ENCODE data around the gene GNPTG.
A peak's percentile ranks its signal among the peaks of the same experiment; 100 is the strongest.

The GNPTG gene

GRCh38 chr16:1403733-1404132 lies 52.0 kb downstream of the GNPTG start:
- no peak overlapping the region for H2AFZ ChIP-seq (ENCODE audit: insufficient read depth, low read length, poor library complexity)
- H3K18ac ChIP-seq (ENCODE audit: low read length) = no peak overlapping the region
- H4K8ac ChIP-seq (ENCODE audit: low read depth, low read length) = no peak overlapping the region
- H3K4me1 ChIP-seq (ENCODE audit: control insufficient read depth in 1 of 2, insufficient read depth in 2 of 2, low read length in 2 of 2) = peaks cover 3% of the 10 kb centered on the region in 2 experiments
- H3K27me3 ChIP-seq (ENCODE audit: insufficient read depth, low read length) = no peaks in the 10 kb centered on the region
- no peak overlapping the region for H2AK5ac ChIP-seq (ENCODE audit: low read length)
- H3K4me2 ChIP-seq (ENCODE audit: low read length) = no peak overlapping the region
- no peak overlapping the region for H2BK120ac ChIP-seq (ENCODE audit: insufficient read depth, low read length, poor library complexity)
- peaks cover 22 to 26% of the 10 kb centered on the region in 2 experiments for H3K36me3 ChIP-seq (ENCODE audit: control insufficient read depth in 1 of 2, insufficient read depth in 2 of 2, low read length in 2 of 2)
- no peak overlapping the region for H4K12ac ChIP-seq (ENCODE audit: low read depth, low read length)
- no peak overlapping the region for H3K4me3 ChIP-seq (ENCODE audit: low read depth, low read length)
- no peak overlapping the region for H2BK12ac ChIP-seq (ENCODE audit: low read length)
- H2BK5ac ChIP-seq (ENCODE audit: low read depth, low read length, poor library complexity) = no peak overlapping the region
- H3K27ac ChIP-seq (ENCODE audit: low read depth, low read length) = no peak overlapping the region
- no peak for DNase-seq
- no peak overlapping the region for H3K23ac ChIP-seq (ENCODE audit: low read length)
- no peak overlapping the region for H3K9ac ChIP-seq (ENCODE audit: low read length)
- peaks cover 3% of the 10 kb centered on the region for H3K79me1 ChIP-seq (ENCODE audit: low read length)
- no peak overlapping the region for H3K4ac ChIP-seq (ENCODE audit: low read depth, low read length)
- H4K91ac ChIP-seq (ENCODE audit: low read depth, low read length) = no peak overlapping the region
- no CpG with 5 or more reads among the region's 14 CpGs for WGBS (ENCODE audit: extremely low coverage, insufficient coverage, insufficient read length)
- no peak overlapping the region for H3K14ac ChIP-seq (ENCODE audit: low read length)
- H3K9me3 ChIP-seq (ENCODE audit: insufficient read depth, low read depth, low read length) = no peaks in the 10 kb centered on the region
- no peaks in the 10 kb centered on the region for H3K79me2 ChIP-seq (ENCODE audit: control insufficient read depth, insufficient read depth, low read length, poor library complexity)

GRCh38 chr16:1407753-1408152 lies 56.0 kb downstream of the GNPTG start:
- Histone ChIP-seq H3K79me1 (ENCODE audit: low read length) (peaks cover 3% of the 10 kb centered on the region), H3K4me3 (ENCODE audit: low read depth, low read length) (no peak overlapping the region), H2BK12ac (ENCODE audit: low read length) (no peak overlapping the region), H4K12ac (ENCODE audit: low read depth, low read length) (peak overlapping the region; percentile 24), H3K27me3 (ENCODE audit: insufficient read depth, low read length) (no peaks in the 10 kb centered on the region), H3K9ac (ENCODE audit: low read length) (no peak overlapping the region), H3K18ac (ENCODE audit: low read length) (no peak overlapping the region), H3K4me2 (ENCODE audit: low read length) (peak overlapping the region; percentile 99), H3K27ac (ENCODE audit: low read depth, low read length) (no peak overlapping the region), H3K14ac (ENCODE audit: low read length) (no peak overlapping the region), H3K23ac (ENCODE audit: low read length) (no peak overlapping the region), H2AFZ (ENCODE audit: insufficient read depth, low read length, poor library complexity) (no peak overlapping the region), H4K8ac (ENCODE audit: low read depth, low read length) (no peak overlapping the region), H4K91ac (ENCODE audit: low read depth, low read length) (no peak overlapping the region), H3K4me1 (ENCODE audit: control insufficient read depth in 1 of 2, insufficient read depth in 2 of 2, low read length in 2 of 2) (peaks cover 3% of the 10 kb centered on the region in 2 experiments), H3K36me3 (ENCODE audit: control insufficient read depth in 1 of 2, insufficient read depth in 2 of 2, low read length in 2 of 2) (peaks cover 3 to 10% of the 10 kb centered on the region in 2 experiments), H3K9me3 (ENCODE audit: insufficient read depth, low read depth, low read length) (no peaks in the 10 kb centered on the region), H2BK5ac (ENCODE audit: low read depth, low read length, poor library complexity) (no peak overlapping the region), H3K79me2 (ENCODE audit: control insufficient read depth, insufficient read depth, low read length, poor library complexity) (no peaks in the 10 kb centered on the region), H2BK120ac (ENCODE audit: insufficient read depth, low read length, poor library complexity) (no peak overlapping the region), H3K4ac (ENCODE audit: low read depth, low read length) (no peak overlapping the region), H2AK5ac (ENCODE audit: low read length) (no peak overlapping the region)
- DNase-seq = no peak
- WGBS (ENCODE audit: extremely low coverage, insufficient coverage, insufficient read length) = no CpG with 5 or more reads among the region's 11 CpGs

GRCh38 chr16:1408171-1408837 lies 56.6 kb downstream of the GNPTG start:
- Histone ChIP-seq H2BK120ac (ENCODE audit: insufficient read depth, low read length, poor library complexity) (peak overlapping the region; percentile 11), H3K27me3 (ENCODE audit: insufficient read depth, low read length) (no peaks in the 10 kb centered on the region), H3K9me3 (ENCODE audit: insufficient read depth, low read depth, low read length) (no peaks in the 10 kb centered on the region), H3K9ac (ENCODE audit: low read length) (peak overlapping the region; percentile 81), H3K27ac (ENCODE audit: low read depth, low read length) (no peak overlapping the region), H3K4me1 (ENCODE audit: control insufficient read depth in 1 of 2, insufficient read depth in 2 of 2, low read length in 2 of 2) (peaks cover 3% of the 10 kb centered on the region in 2 experiments), H3K79me1 (ENCODE audit: low read length) (peaks cover 3% of the 10 kb centered on the region), H3K4me3 (ENCODE audit: low read depth, low read length) (peak overlapping the region; percentile 92), H2AK5ac (ENCODE audit: low read length) (no peak overlapping the region), H3K36me3 (ENCODE audit: control insufficient read depth in 1 of 2, insufficient read depth in 2 of 2, low read length in 2 of 2) (peaks cover 3 to 5% of the 10 kb centered on the region in 2 experiments), H2BK12ac (ENCODE audit: low read length) (no peak overlapping the region), H4K91ac (ENCODE audit: low read depth, low read length) (peak overlapping the region; percentile 60), H3K14ac (ENCODE audit: low read length) (peak overlapping the region; percentile 64), H3K18ac (ENCODE audit: low read length) (peak overlapping the region; percentile 63), H3K4ac (ENCODE audit: low read depth, low read length) (peak overlapping the region; percentile 59), H4K12ac (ENCODE audit: low read depth, low read length) (no peak overlapping the region), H3K79me2 (ENCODE audit: control insufficient read depth, insufficient read depth, low read length, poor library complexity) (no peaks in the 10 kb centered on the region), H3K4me2 (ENCODE audit: low read length) (peak overlapping the region; percentile 99), H2AFZ (ENCODE audit: insufficient read depth, low read length, poor library complexity) (peak overlapping the region; percentile 97), H4K8ac (ENCODE audit: low read depth, low read length) (peak overlapping the region; percentile 93), H2BK5ac (ENCODE audit: low read depth, low read length, poor library complexity) (no peak overlapping the region), H3K23ac (ENCODE audit: low read length) (no peak overlapping the region)
- DNase-seq = peak; percentile 78 to 92
- WGBS (ENCODE audit: extremely low coverage, insufficient coverage, insufficient read length) = no CpG with 5 or more reads among the region's 42 CpGs

GRCh38 chr16:1412847-1413246 lies 61.1 kb downstream of the GNPTG start:
- no peak overlapping the region for H4K12ac ChIP-seq (ENCODE audit: low read depth, low read length)
- no peak overlapping the region for H2BK12ac ChIP-seq (ENCODE audit: low read length)
- H3K23ac ChIP-seq (ENCODE audit: low read length) = no peak overlapping the region
- no peak overlapping the region for H4K8ac ChIP-seq (ENCODE audit: low read depth, low read length)
- no peak overlapping the region for H4K91ac ChIP-seq (ENCODE audit: low read depth, low read length)
- no peak overlapping the region for H3K27ac ChIP-seq (ENCODE audit: low read depth, low read length)
- H3K79me1 ChIP-seq (ENCODE audit: low read length) = peaks cover 10% of the 10 kb centered on the region
- H2AK5ac ChIP-seq (ENCODE audit: low read length) = no peak overlapping the region
- H3K4me3 ChIP-seq (ENCODE audit: low read depth, low read length) = no peak overlapping the region
- no peak for DNase-seq
- no peaks in the 10 kb centered on the region for H3K27me3 ChIP-seq (ENCODE audit: insufficient read depth, low read length)
- no peak overlapping the region for H3K4ac ChIP-seq (ENCODE audit: low read depth, low read length)
- H3K18ac ChIP-seq (ENCODE audit: low read length) = no peak overlapping the region
- no peak overlapping the region for H2AFZ ChIP-seq (ENCODE audit: insufficient read depth, low read length, poor library complexity)
- no peak overlapping the region for H2BK120ac ChIP-seq (ENCODE audit: insufficient read depth, low read length, poor library complexity)
- H3K4me1 ChIP-seq (ENCODE audit: control insufficient read depth in 1 of 2, insufficient read depth in 2 of 2, low read length in 2 of 2) = peaks cover 3 to 5% of the 10 kb centered on the region in 2 experiments
- peaks cover 5% of the 10 kb centered on the region for H3K79me2 ChIP-seq (ENCODE audit: control insufficient read depth, insufficient read depth, low read length, poor library complexity)
- H3K14ac ChIP-seq (ENCODE audit: low read length) = no peak overlapping the region
- H2BK5ac ChIP-seq (ENCODE audit: low read depth, low read length, poor library complexity) = no peak overlapping the region
- peak overlapping the region; percentile 49 for H3K9ac ChIP-seq (ENCODE audit: low read length)
- no peak overlapping the region for H3K4me2 ChIP-seq (ENCODE audit: low read length)
- peaks cover 2% of the 10 kb centered on the region in 2 experiments for H3K36me3 ChIP-seq (ENCODE audit: control insufficient read depth in 1 of 2, insufficient read depth in 2 of 2, low read length in 2 of 2)
- WGBS (ENCODE audit: extremely low coverage, insufficient coverage, insufficient read length) = no CpG with 5 or more reads among the region's 2 CpGs
- H3K9me3 ChIP-seq (ENCODE audit: insufficient read depth, low read depth, low read length) = no peaks in the 10 kb centered on the region
